ENCODE measurements around the gene CNST.
A peak's percentile ranks its signal among the peaks of the same experiment; 100 is the strongest.
"Not testable (repeated sequence)": the region's sequence is repeated elsewhere in the genome, so short reads cannot be mapped to it uniquely, and the experiment has no call there.

The CNST gene

DNA sequence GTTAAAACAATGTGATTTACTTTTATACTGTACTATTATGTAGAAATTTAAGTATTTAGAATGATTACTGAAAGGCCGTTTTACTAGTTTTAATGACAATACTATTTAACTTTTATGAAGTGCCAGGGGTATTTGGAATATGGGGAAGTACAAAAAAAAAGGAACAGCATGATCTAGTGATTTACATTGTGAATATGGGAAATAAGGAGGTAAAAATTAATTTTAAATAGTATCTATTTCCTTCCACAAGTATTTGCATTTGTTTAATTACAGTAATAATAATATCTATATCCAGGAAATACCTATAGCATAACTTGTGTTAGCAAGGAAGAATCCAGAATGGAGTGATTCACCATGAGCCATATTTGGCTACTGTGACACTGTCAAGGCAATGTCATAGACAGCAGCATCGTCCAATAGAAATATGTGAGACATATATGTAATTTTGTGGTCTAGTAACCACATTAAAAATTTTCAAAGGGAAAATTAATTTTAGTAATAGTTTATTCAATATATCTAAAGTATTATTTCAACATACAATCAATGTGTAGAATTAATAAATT is 22.0 kb downstream of the CNST start:
- Histone ChIP-seq H3K4me3 (ENCODE audit: low read length) (peak overlapping the region; percentile 4; the same call in 1 of the 2 replicates), H3K27me3 (ENCODE audit: low read depth, low read length) (no peaks in the 10 kb centered on the region), H4K20me1 (ENCODE audit: insufficient read depth, low read length) (no peaks in the 10 kb centered on the region), H3K36me3 (replicated peaks; ENCODE audit: low read depth, low read length) (peaks cover 6% of the 10 kb centered on the region), H3K27ac (ENCODE audit: low read length) (peak overlapping the region; percentile 44; the same call in 1 of the 2 replicates), H3K4me1 (ENCODE audit: low read length) (peaks cover 45% of the 10 kb centered on the region), H2AFZ (ENCODE audit: low read depth, low read length) (no peak overlapping the region), H3K79me2 (ENCODE audit: low read length) (peaks cover 38% of the 10 kb centered on the region), H3K9ac (ENCODE audit: low read length) (peak overlapping the region; percentile 25; the same call in 1 of the 2 replicates), H3K4me2 (ENCODE audit: low read length) (peak overlapping the region; percentile 59), H3K9me3 (ENCODE audit: insufficient read depth, low read length) (peaks cover 3% of the 10 kb centered on the region; the same call in 1 of the 2 replicates)
- TF ChIP-seq, protein P1, sequence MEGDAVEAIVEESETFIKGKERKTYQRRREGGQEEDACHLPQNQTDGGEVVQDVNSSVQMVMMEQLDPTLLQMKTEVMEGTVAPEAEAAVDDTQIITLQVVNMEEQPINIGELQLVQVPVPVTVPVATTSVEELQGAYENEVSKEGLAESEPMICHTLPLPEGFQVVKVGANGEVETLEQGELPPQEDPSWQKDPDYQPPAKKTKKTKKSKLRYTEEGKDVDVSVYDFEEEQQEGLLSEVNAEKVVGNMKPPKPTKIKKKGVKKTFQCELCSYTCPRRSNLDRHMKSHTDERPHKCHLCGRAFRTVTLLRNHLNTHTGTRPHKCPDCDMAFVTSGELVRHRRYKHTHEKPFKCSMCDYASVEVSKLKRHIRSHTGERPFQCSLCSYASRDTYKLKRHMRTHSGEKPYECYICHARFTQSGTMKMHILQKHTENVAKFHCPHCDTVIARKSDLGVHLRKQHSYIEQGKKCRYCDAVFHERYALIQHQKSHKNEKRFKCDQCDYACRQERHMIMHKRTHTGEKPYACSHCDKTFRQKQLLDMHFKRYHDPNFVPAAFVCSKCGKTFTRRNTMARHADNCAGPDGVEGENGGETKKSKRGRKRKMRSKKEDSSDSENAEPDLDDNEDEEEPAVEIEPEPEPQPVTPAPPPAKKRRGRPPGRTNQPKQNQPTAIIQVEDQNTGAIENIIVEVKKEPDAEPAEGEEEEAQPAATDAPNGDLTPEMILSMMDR (IDR thresholded peaks at IDR 0.05; ENCODE audit: low read depth, low read length), result no peak
- TF ChIP-seq EZH2phosphoT487 (IDR thresholded peaks at IDR 0.05; ENCODE audit: low read depth), result no peak

DNA sequence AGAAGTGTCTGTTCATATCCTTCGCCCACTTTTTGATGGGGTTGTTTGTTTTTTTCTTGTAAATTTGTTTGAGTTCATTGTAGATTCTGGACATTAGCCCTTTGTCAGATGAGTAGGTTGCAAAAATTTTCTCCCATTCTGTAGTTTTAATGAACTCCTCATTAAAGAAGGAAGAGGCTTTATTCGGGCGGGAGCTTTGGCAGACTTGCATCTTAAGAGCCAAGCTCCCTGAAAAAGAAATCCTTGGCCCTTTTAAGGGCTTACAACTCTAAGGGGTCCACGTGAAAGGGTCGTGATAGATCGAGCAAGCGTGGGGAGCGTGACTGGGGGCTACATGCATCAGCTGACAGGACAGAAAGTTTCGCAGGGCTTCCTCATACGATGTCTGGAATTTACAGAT is 23.7 kb downstream of the CNST start:
- H3K9me3 ChIP-seq (ENCODE audit: insufficient read depth, low read length); H3K27me3 ChIP-seq (ENCODE audit: low read depth, low read length); H3K9ac ChIP-seq (ENCODE audit: low read length); H3K4me2 ChIP-seq (ENCODE audit: low read length); H3K4me3 ChIP-seq (ENCODE audit: low read length); H2AFZ ChIP-seq (ENCODE audit: low read depth, low read length); H4K20me1 ChIP-seq (ENCODE audit: insufficient read depth, low read length): not testable (repeated sequence)
- H3K79me2 ChIP-seq (ENCODE audit: low read length), result peaks cover 49% of the 10 kb centered on the region
- H3K4me1 ChIP-seq (ENCODE audit: low read length), result peaks cover 45% of the 10 kb centered on the region
- peak overlapping the region; percentile 89; the same call in 1 of the 2 replicates for H3K27ac ChIP-seq (ENCODE audit: low read length)
- H3K36me3 ChIP-seq (replicated peaks; ENCODE audit: low read depth, low read length), result peaks cover 13% of the 10 kb centered on the region

DNA sequence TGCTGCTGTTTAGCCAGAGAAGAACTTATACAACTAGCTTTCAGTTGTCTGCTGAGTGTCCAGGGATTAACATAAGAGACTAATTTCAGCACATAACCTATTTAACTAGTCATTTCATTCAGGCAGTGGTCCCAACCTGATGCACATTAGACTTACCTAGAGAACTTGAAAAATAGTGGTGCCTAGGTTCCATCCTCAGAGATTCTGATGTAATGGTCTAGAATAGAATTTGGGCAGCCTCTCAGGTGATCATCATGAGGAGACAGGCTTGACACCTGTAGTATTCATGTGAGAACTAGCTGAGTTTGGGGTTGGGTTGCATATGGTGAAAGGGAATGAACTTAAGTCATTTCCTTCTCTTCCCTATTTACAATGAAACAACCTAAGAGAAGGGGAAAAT is 24.8 kb downstream of the CNST start:
- Histone ChIP-seq H3K9ac (ENCODE audit: low read length) (peak overlapping the region; percentile 36), H3K79me2 (ENCODE audit: low read length) (peaks cover 58% of the 10 kb centered on the region), H3K27me3 (ENCODE audit: low read depth, low read length) (no peaks in the 10 kb centered on the region), H4K20me1 (ENCODE audit: insufficient read depth, low read length) (no peaks in the 10 kb centered on the region), H3K36me3 (replicated peaks; ENCODE audit: low read depth, low read length) (peaks cover 22% of the 10 kb centered on the region), H2AFZ (ENCODE audit: low read depth, low read length) (no peak overlapping the region), H3K9me3 (ENCODE audit: insufficient read depth, low read length) (peaks cover 3% of the 10 kb centered on the region; the same call in 1 of the 2 replicates), H3K4me3 (ENCODE audit: low read length) (peak overlapping the region; percentile 68), H3K4me2 (ENCODE audit: low read length) (peak overlapping the region; percentile 83), H3K4me1 (ENCODE audit: low read length) (peaks cover 45% of the 10 kb centered on the region), H3K27ac (ENCODE audit: low read length) (peak overlapping the region; percentile 89)
- TF ChIP-seq, protein P1 (IDR thresholded peaks at IDR 0.05; ENCODE audit: low read depth, low read length), result no peak
- TF ChIP-seq EZH2phosphoT487 (IDR thresholded peaks at IDR 0.05; ENCODE audit: low read depth), result no peak

DNA sequence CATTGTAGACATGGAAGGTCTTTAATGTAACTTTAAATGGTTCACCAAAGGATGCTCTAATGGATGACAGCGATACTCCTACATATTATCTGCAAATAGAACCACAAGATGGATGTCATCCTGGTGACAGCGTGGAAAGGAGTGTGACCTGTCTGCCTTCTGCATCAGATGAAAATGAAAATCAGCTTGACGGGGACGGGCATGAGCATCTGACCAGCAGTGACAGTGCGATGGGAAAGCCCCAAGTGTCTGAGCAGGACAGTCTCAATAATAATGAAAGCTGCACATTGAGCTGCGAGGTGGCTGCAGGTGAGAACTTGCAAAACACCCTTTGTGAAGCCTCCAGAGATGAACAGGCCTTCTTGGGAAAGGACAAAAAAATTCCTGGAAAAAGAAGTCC is 25.2 kb downstream of the CNST start:
- peaks cover 47% of the 10 kb centered on the region for H3K4me1 ChIP-seq (ENCODE audit: low read length)
- peaks cover 58% of the 10 kb centered on the region for H3K79me2 ChIP-seq (ENCODE audit: low read length)
- H4K20me1 ChIP-seq (ENCODE audit: insufficient read depth, low read length), result no peaks in the 10 kb centered on the region
- peak overlapping the region; percentile 68 for H3K4me3 ChIP-seq (ENCODE audit: low read length)
- peaks cover 3% of the 10 kb centered on the region; the same call in 1 of the 2 replicates for H3K9me3 ChIP-seq (ENCODE audit: insufficient read depth, low read length)
- no peak overlapping the region for H2AFZ ChIP-seq (ENCODE audit: low read depth, low read length)
- peak overlapping the region; percentile 56 for H3K9ac ChIP-seq (ENCODE audit: low read length)
- peaks cover 22% of the 10 kb centered on the region for H3K36me3 ChIP-seq (replicated peaks; ENCODE audit: low read depth, low read length)
- H3K4me2 ChIP-seq (ENCODE audit: low read length), result peak overlapping the region; percentile 83
- H3K27me3 ChIP-seq (ENCODE audit: low read depth, low read length), result no peaks in the 10 kb centered on the region
- peak overlapping the region; percentile 89 for H3K27ac ChIP-seq (ENCODE audit: low read length)
- TF ChIP-seq, protein P1 (IDR thresholded peaks at IDR 0.05; ENCODE audit: low read depth, low read length), result no peak
